ENCODE results near the gene PRRX2. TPM values are rescaled to one million over a fixed set of nuclear protein-coding genes. Genes with fewer than 3 reads are reported as not detected.

Gene PRRX2
- total RNA-seq, 1 donor from 2014 or later, result 43.7 TPM

DNA sequence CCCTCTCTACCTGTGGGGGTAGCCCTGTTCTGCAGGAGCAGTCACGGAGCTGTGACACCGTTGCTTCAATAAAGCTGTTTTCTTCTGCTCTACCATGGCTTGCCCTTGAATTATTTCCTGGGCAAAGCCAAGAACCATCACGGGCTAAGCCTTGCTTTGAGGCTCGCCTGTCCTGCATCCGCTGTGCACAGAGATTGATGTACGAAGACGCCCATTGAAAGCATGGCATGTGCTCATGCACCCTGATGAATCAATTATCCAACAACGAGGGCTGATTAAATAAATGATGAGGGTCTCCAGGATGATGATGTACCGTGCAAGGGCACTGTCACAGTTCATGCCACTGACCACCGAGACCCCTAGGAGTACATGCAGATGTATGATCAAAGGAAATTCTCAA, 66.7 kb downstream of the PRRX2 start:
- Histone ChIP-seq H3K9me3 (no peaks in the 10 kb centered on the region), H3K4me3 (no peak overlapping the region), H3K27me3 (no peaks in the 10 kb centered on the region), H3K27ac (no peak overlapping the region), H3K4me1 (peaks cover 9% of the 10 kb centered on the region), H3K36me3 (no peaks in the 10 kb centered on the region)
- DNase-seq (ENCODE audit: extremely low spot score in 2 of 2), result no peak
- intact Hi-C loops (cut with DNase I), result no loop called here
- TF ChIP-seq POLR2A (IDR thresholded peaks at IDR 0.05), result no peak
- TF ChIP-seq, protein P1, sequence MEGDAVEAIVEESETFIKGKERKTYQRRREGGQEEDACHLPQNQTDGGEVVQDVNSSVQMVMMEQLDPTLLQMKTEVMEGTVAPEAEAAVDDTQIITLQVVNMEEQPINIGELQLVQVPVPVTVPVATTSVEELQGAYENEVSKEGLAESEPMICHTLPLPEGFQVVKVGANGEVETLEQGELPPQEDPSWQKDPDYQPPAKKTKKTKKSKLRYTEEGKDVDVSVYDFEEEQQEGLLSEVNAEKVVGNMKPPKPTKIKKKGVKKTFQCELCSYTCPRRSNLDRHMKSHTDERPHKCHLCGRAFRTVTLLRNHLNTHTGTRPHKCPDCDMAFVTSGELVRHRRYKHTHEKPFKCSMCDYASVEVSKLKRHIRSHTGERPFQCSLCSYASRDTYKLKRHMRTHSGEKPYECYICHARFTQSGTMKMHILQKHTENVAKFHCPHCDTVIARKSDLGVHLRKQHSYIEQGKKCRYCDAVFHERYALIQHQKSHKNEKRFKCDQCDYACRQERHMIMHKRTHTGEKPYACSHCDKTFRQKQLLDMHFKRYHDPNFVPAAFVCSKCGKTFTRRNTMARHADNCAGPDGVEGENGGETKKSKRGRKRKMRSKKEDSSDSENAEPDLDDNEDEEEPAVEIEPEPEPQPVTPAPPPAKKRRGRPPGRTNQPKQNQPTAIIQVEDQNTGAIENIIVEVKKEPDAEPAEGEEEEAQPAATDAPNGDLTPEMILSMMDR (IDR thresholded peaks at IDR 0.05), result no peak
- no peak for TF ChIP-seq POLR2AphosphoS5 (IDR thresholded peaks at IDR 0.05; ENCODE audit: insufficient read depth in 1 of 2, low read depth in 1 of 2)

DNA sequence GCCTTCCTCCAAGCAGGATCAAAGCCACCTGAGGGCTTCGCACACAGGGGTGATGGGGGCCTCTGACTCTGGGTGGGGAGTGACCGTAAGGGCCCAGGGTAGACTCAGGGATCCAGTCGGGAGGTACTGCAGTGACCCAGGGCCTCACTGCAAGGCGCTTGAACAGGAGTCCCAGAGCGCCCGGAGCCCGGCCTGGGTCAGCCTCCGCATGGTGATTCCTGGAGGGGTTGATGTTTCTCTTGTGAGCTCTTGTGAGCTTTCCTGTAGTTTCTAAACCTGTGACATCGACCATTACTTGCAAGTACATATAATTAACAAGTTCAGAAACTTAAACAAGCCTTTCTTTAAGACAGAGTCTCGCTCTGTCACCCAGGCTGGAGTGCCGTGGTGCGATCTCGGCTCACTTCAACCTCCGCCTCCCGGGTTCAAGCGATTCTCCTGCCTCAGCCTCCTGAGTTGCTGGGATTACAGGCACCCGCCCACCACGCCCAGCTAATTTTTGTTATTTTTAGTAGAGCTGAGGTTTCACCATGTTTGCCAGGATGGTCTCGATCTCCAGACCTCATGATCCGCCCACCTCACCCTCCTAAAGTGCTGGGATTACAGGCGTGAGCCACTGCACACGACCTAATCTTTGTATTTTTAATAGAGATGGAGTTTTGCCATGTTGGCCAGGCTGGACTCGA, 67.6 kb downstream of the PRRX2 start:
- no peaks in the 10 kb centered on the region for H3K9me3 ChIP-seq
- H3K4me1 ChIP-seq, result peaks cover 7% of the 10 kb centered on the region
- H3K36me3 ChIP-seq, result no peaks in the 10 kb centered on the region
- H3K27me3 ChIP-seq, result no peaks in the 10 kb centered on the region
- H3K27ac ChIP-seq, result no peak overlapping the region
- DNase-seq (ENCODE audit: extremely low spot score in 2 of 2), result no peak
- intact Hi-C loops (cut with DNase I), result no loop called here
- H3K4me3 ChIP-seq, result no peak overlapping the region
- no peak for TF ChIP-seq POLR2A (IDR thresholded peaks at IDR 0.05)
- TF ChIP-seq, protein P1 (IDR thresholded peaks at IDR 0.05), result no peak

GRCh38 chr9:129733632-129733953, 68.1 kb downstream of the PRRX2 start:
- H3K4me3 ChIP-seq, result no peak overlapping the region
- H3K4me1 ChIP-seq, result peaks cover 7% of the 10 kb centered on the region
- no peaks in the 10 kb centered on the region for H3K9me3 ChIP-seq
- DNase-seq (ENCODE audit: extremely low spot score in 2 of 2), result no peak
- intact Hi-C loops (cut with DNase I), result no loop called here
- no peaks in the 10 kb centered on the region for H3K27me3 ChIP-seq
- H3K27ac ChIP-seq, result no peak overlapping the region
- no peak for TF ChIP-seq POLR2A (IDR thresholded peaks at IDR 0.05)
- TF ChIP-seq, protein P1 (IDR thresholded peaks at IDR 0.05), result no peak
- no peaks in the 10 kb centered on the region for H3K36me3 ChIP-seq

DNA sequence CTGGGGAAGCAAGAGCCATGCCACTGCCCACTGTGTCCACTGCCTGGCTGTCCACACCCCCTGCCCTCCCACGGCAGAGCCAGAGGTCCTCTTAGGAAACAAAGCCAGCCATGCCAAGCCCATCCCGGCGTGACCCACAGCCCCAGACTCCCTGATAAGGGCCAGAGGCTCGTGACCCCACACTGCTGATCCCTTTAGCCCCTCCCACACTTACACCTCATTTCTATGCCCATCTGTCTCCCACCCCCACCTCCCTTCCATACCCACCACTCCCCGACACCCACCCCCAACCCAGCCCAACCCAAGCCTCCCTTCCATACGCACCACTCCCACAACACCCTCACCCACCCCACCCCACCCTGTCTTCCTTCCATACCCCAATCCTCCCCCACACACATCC, 70.1 kb downstream of the PRRX2 start:
- H3K4me1 ChIP-seq, result peaks cover 7% of the 10 kb centered on the region
- no peak overlapping the region for H3K4me3 ChIP-seq
- no peak overlapping the region for H3K27ac ChIP-seq
- H3K9me3 ChIP-seq, result no peaks in the 10 kb centered on the region
- no peak for TF ChIP-seq POLR2AphosphoS5 (IDR thresholded peaks at IDR 0.05; ENCODE audit: insufficient read depth in 1 of 2, low read depth in 1 of 2)
- TF ChIP-seq, protein P1 (IDR thresholded peaks at IDR 0.05), result no peak
- no peak for TF ChIP-seq POLR2A (IDR thresholded peaks at IDR 0.05)
- intact Hi-C loops (cut with DNase I), result no loop called here
- no peak for DNase-seq (ENCODE audit: extremely low spot score in 2 of 2)
- H3K27me3 ChIP-seq, result no peaks in the 10 kb centered on the region
- H3K36me3 ChIP-seq, result no peaks in the 10 kb centered on the region

GRCh38 chr9:129736334-129736733, 70.9 kb downstream of the PRRX2 start:
- Histone ChIP-seq H3K4me3 (no peak overlapping the region), H3K4me1 (peaks cover 7% of the 10 kb centered on the region), H3K36me3 (no peaks in the 10 kb centered on the region), H3K27me3 (no peaks in the 10 kb centered on the region), H3K27ac (no peak overlapping the region), H3K9me3 (no peaks in the 10 kb centered on the region)
- intact Hi-C loops (cut with DNase I), result loop anchor here (2.0 kb wide), 1 partner anchor 46 kb away; no protein-coding TSS in a partner anchor
- TF ChIP-seq POLR2AphosphoS5 (IDR thresholded peaks at IDR 0.05; ENCODE audit: insufficient read depth in 1 of 2, low read depth in 1 of 2) (no peak), POLR2A (IDR thresholded peaks at IDR 0.05) (no peak)
- TF ChIP-seq, protein P1 (IDR thresholded peaks at IDR 0.05), result no peak
- DNase-seq (ENCODE audit: extremely low spot score in 2 of 2), result no peak
